HG03439 (cell line): Measurements from ENCODE around the gene GLO1.

Source experiments
- ATAC-seq: cut with Tn5 transposase; IDR thresholded peaks from one replicate; pipeline ENCODE4 v1.9.1; 2021; ENCODE audit warnings: mild to moderate bottlenecking, moderate library complexity; ENCODE audit not compliant: unreplicated experiment

The GLO1 gene

GRCh38 chr6:38702558-38703397 lies at the start of gene GLO1:
GLO1 (minus strand) TSS chr6:38703145; CDS start chr6:38703054, 91 bp downstream.
- peak; percentile 99 for ATAC-seq

- no peak for ATAC-seq
Measured at GRCh38 chr6:38750968-38751615, 48.1 kb upstream of the GLO1 start.

GRCh38 chr6:38749473-38749872 lies 46.5 kb upstream of the GLO1 start:
- ATAC-seq, result no peak

- no peak for ATAC-seq
Measured at GRCh38 chr6:38739532-38739931, 36.6 kb upstream of the GLO1 start.

GRCh38 chr6:38738261-38738660 lies 35.3 kb upstream of the GLO1 start:
- ATAC-seq, result no peak

- no peak for ATAC-seq
Measured at GRCh38 chr6:38736951-38737350, 34.0 kb upstream of the GLO1 start.

- no peak for ATAC-seq
Measured at GRCh38 chr6:38730140-38730862, 27.4 kb upstream of the GLO1 start.

- no peak for ATAC-seq
Measured at GRCh38 chr6:38728203-38728602, 25.3 kb upstream of the GLO1 start.

GRCh38 chr6:38725414-38726183 lies 22.7 kb upstream of the GLO1 start:
- no peak for ATAC-seq

GRCh38 chr6:38724343-38724742 lies 21.4 kb upstream of the GLO1 start:
- no peak for ATAC-seq

- no peak for ATAC-seq
Measured at GRCh38 chr6:38723783-38724182, 20.8 kb upstream of the GLO1 start.

GRCh38 chr6:38722727-38723334 lies 19.9 kb upstream of the GLO1 start:
- no peak for ATAC-seq

- ATAC-seq, result no peak
Measured at GRCh38 chr6:38722038-38722437, 19.1 kb upstream of the GLO1 start.

GRCh38 chr6:38720295-38720694 lies 17.4 kb upstream of the GLO1 start:
- no peak for ATAC-seq

- ATAC-seq, result no peak
Measured at GRCh38 chr6:38719358-38719757, 16.4 kb upstream of the GLO1 start.

- ATAC-seq, result no peak
Measured at GRCh38 chr6:38716825-38717224, 13.9 kb upstream of the GLO1 start.

- ATAC-seq, result no peak
Measured at GRCh38 chr6:38715016-38715689, 12.2 kb upstream of the GLO1 start, which contains the start of gene DNAH8. DNAH8 (plus strand) TSS chr6:38715311; CDS start chr6:38722810, 7,499 bp downstream.

- ATAC-seq, result no peak
Measured at GRCh38 chr6:38714239-38715015, 11.5 kb upstream of the GLO1 start.

GRCh38 chr6:38713812-38714211 lies 10.9 kb upstream of the GLO1 start:
- no peak for ATAC-seq
